HL-60/S4 treated with retinoic acid at 250 ng/mL for 4 days and 3 days (cell line): ENCODE measurements around the gene IFT57.

Experiments
- in situ Hi-C: fragments of 300-500 bp; cut with MboI; formaldehyde crosslinking; loops from 2 replicates; pipeline ENCODE4 v1.7.0; 2022; ENCODE audit warnings: low sequenced_read_pairs

The IFT57 gene

GRCh38 chr3:108127301-108127988 lies 94.8 kb downstream of the IFT57 start:
- in situ Hi-C loops: no loop called here

- in situ Hi-C loops: no loop called here
Measured at GRCh38 chr3:108126348-108126747, 95.9 kb downstream of the IFT57 start.

- in situ Hi-C loops: no loop called here
Measured at GRCh38 chr3:108125550-108126071, 96.6 kb downstream of the IFT57 start.

GRCh38 chr3:108125153-108125543 lies 97.1 kb downstream of the IFT57 start:
- in situ Hi-C loops: no loop called here

- in situ Hi-C loops: no loop called here
Measured at GRCh38 chr3:108124337-108125152, 97.7 kb downstream of the IFT57 start.

- in situ Hi-C loops: no loop called here
Measured at GRCh38 chr3:108123326-108123725, 98.9 kb downstream of the IFT57 start.

GRCh38 chr3:108122276-108122675 lies 99.9 kb downstream of the IFT57 start:
- in situ Hi-C loops: no loop called here

- in situ Hi-C loops: no loop called here
Measured at GRCh38 chr3:108119398-108120104, 102.7 kb downstream of the IFT57 start.

- in situ Hi-C loops: no loop called here
Measured at GRCh38 chr3:108118038-108118768, 104.0 kb downstream of the IFT57 start.

GRCh38 chr3:108117241-108117775 lies 104.9 kb downstream of the IFT57 start:
- in situ Hi-C loops: no loop called here

- in situ Hi-C loops: no loop called here
Measured at GRCh38 chr3:108114423-108115065, 107.7 kb downstream of the IFT57 start.

- in situ Hi-C loops: no loop called here
Measured at GRCh38 chr3:108113975-108114374, 108.2 kb downstream of the IFT57 start.

- in situ Hi-C loops: no loop called here
Measured at GRCh38 chr3:108110934-108111333, 111.3 kb downstream of the IFT57 start.
